HepG2 (cell line): ENCODE measurements around the gene NAB2. TPM values are rescaled to one million over a fixed set of nuclear protein-coding genes. Genes with fewer than 3 reads are reported as not detected.

Experiments used
- ATAC-seq: fragments of 200-7000 bp; cut with Tn5 transposase; 3 replicates; pipeline ENCODE4 v1.9.1; 2020; ENCODE audit warnings: mild to moderate bottlenecking, moderate library complexity
- BruUV-seq: library from RNA; stranded (reverse); fragments of 400-500 nt; replicated peaks from 2 replicates; lab custom pipeline; 2021; lab: Mats Ljungman, UMichigan
- CTCF ChIA-PET: fragments of 300-600 bp; formaldehyde crosslinking; extraction: SDS; loops from one replicate; lab custom pipeline; 2021; ENCODE audit warnings: low total read pairs, inconsistent platforms, low intra/inter-chr PET ratio; lab: Yijun Ruan, JAX
- POLR2A ChIA-PET: fragments of 350-600 bp; sonication (Branson Sonifier 250); formaldehyde crosslinking; loops from one replicate; lab custom pipeline; 2020; ENCODE audit warnings: antibody characterized with exemption, inconsistent platforms; lab: Yijun Ruan, JAX
- DNase-seq: peaks from one replicate; pipeline ENCODE4 v3.0.0-alpha.2; 2015; ENCODE audit warnings: low spot score
- FAIRE-seq: peaks from 3 replicates; lab custom pipeline; 2011; peaks lifted over from hg19 to GRCh38; lab: Jason Lieb, UNC
- H2AFZ ChIP-seq: one replicate; pipeline ENCODE4 v1.6.1; 2011; ENCODE audit warnings: low read length, inconsistent platforms
- H3K27ac ChIP-seq: fragments of 300-600 bp; 3 replicates; pipeline ENCODE4 v1.8.0; 2011; ENCODE audit warnings: mixed run types, mild to moderate bottlenecking, mixed read lengths, low read length, inconsistent platforms; ENCODE audit not compliant: insufficient read depth; ENCODE audit errors: extremely low read length
- H3K27me3 ChIP-seq, 2 experiments: fragments of 200-600 bp in 1 of 2; 2 replicates in 1 of 2; 3 replicates in 1 of 2; pipeline versions ENCODE4 v1.6.0 to v1.8.0; 2011; ENCODE audit warnings: low read length in 2 of 2, mild to moderate bottlenecking in 2 of 2, moderate library complexity in 2 of 2, inconsistent platforms in 1 of 2; ENCODE audit not compliant: insufficient read depth in 2 of 2, control insufficient read depth in 1 of 2
- H3K36me3 ChIP-seq, 2 experiments: fragments of 200-600 bp in 1 of 2; replicated peaks in 1 of 2; 2 replicates in 1 of 2; 3 replicates in 1 of 2; pipeline versions ENCODE4 v1.5.1 to v1.8.0; 2011; ENCODE audit warnings: low read length in 2 of 2, inconsistent platforms in 1 of 2; ENCODE audit not compliant: insufficient read depth in 2 of 2, control insufficient read depth in 1 of 2
- H3K4me1 ChIP-seq: 2 replicates; pipeline ENCODE4 v1.5.1; 2012; ENCODE audit warnings: low read length, inconsistent platforms; ENCODE audit not compliant: insufficient read depth
- H3K4me2 ChIP-seq: 2 replicates; pipeline ENCODE4 v1.6.0; 2011; ENCODE audit warnings: low read depth, low read length, inconsistent platforms
- H3K4me3 ChIP-seq, 3 experiments: fragments of 200-600 bp in 1 of 3; sonication (generic), shearing (Covaris generic) in 1 of 3; replicated peaks in 1 of 3; 2 replicates each; pipeline ENCODE4 v1.5.1; 2011 to 2016; ENCODE audit warnings: low read length in 3 of 3, inconsistent platforms in 2 of 3, low read depth in 2 of 3, mild to moderate bottlenecking in 2 of 3, control low read depth in 1 of 3, mixed read lengths in 1 of 3; ENCODE audit not compliant: insufficient read depth in 1 of 3
- H3K79me2 ChIP-seq: one replicate; pipeline ENCODE4 v1.6.1; 2011; ENCODE audit warnings: low read length, inconsistent platforms; ENCODE audit not compliant: insufficient read depth
- H3K9ac ChIP-seq: 2 replicates; pipeline ENCODE4 v1.6.0; 2011; ENCODE audit warnings: mild to moderate bottlenecking, low read depth, low read length, inconsistent platforms; ENCODE audit not compliant: insufficient read depth
- H3K9me3 ChIP-seq: 2 replicates; pipeline ENCODE4 v1.5.1; 2012; ENCODE audit warnings: mild to moderate bottlenecking, low read length
- H4K20me1 ChIP-seq: 2 replicates; pipeline ENCODE4 v1.6.0; 2011; ENCODE audit warnings: inconsistent platforms, mild to moderate bottlenecking, low read length, moderate library complexity; ENCODE audit not compliant: insufficient read depth
- CEBPG ChIP-seq: IDR thresholded peaks from 2 replicates; pipeline ENCODE4 v1.6.1; 2016
- DNMT3B ChIP-seq: conservative IDR thresholded peaks from 2 replicates; pipeline ENCODE4 v1.6.1; 2016; ENCODE audit warnings: missing biosample characterization, control low read depth
- ELF1 ChIP-seq: sonication (generic); formaldehyde crosslinking; IDR thresholded peaks from 2 replicates; pipeline ENCODE4 v1.4.0; 2020; ENCODE audit warnings: missing genetic modification reagents
- ERF ChIP-seq: IDR thresholded peaks from 2 replicates; pipeline ENCODE4 v1.6.1; 2018; ENCODE audit warnings: missing biosample characterization, missing genetic modification reagents
- FOSL2 ChIP-seq: sonication (generic); formaldehyde crosslinking; IDR thresholded peaks from 2 replicates; pipeline ENCODE4 v1.4.0; 2020; ENCODE audit warnings: missing genetic modification reagents
- KDM4B ChIP-seq: sonication (generic); formaldehyde crosslinking; IDR thresholded peaks from 2 replicates; pipeline ENCODE4 v1.4.0; 2020; ENCODE audit warnings: missing genetic modification reagents
- MAFF ChIP-seq: IDR thresholded peaks from 2 replicates; pipeline ENCODE4 v1.6.1; 2011; ENCODE audit warnings: low read depth, low read length, improper control_type of control experiment
- MAFK ChIP-seq, 2 experiments: IDR thresholded peaks in 1 of 2; conservative IDR thresholded peaks in 1 of 2; 2 replicates each; pipeline ENCODE4 v1.6.1; 2011; ENCODE audit warnings: improper control_type of control experiment in 2 of 2, low read length in 2 of 2
- NAIF1 ChIP-seq: sonication (generic); formaldehyde crosslinking; IDR thresholded peaks from 2 replicates; pipeline ENCODE4 v1.5.0; 2020; ENCODE audit warnings: mild to moderate bottlenecking, missing genetic modification reagents, borderline replicate concordance
- NFE2L2 ChIP-seq: fragments of 150-350 bp; IDR thresholded peaks from 2 replicates; pipeline ENCODE4 v1.6.1; 2014; ENCODE audit warnings: low read length
- SALL1 ChIP-seq: sonication (generic); formaldehyde crosslinking; IDR thresholded peaks from 2 replicates; pipeline ENCODE4 v1.8.0; 2022; ENCODE audit warnings: mild to moderate bottlenecking, missing genetic modification reagents
- SMC3 ChIP-seq: IDR thresholded peaks from 2 replicates; pipeline ENCODE4 v1.6.1; 2011; ENCODE audit warnings: low read length, improper control_type of control experiment
- SNRNP70 ChIP-seq: fragments of 200-400 bp; formaldehyde crosslinking; IDR thresholded peaks from 2 replicates; pipeline ENCODE4 v1.6.1; 2017; ENCODE audit warnings: mild to moderate bottlenecking, low read depth, low read length, moderate library complexity
- SRSF9 ChIP-seq: fragments of 200-400 bp; formaldehyde crosslinking; IDR thresholded peaks from 2 replicates; pipeline ENCODE4 v1.6.1; 2018; ENCODE audit warnings: borderline replicate concordance, mild to moderate bottlenecking, low read depth, low read length; ENCODE audit not compliant: insufficient read depth, poor library complexity, severe bottlenecking
- THAP11 ChIP-seq: IDR thresholded peaks from 2 replicates; pipeline ENCODE4 v1.6.1; 2016; ENCODE audit warnings: missing biosample characterization, missing genetic modification reagents
- XRCC5 ChIP-seq: fragments of 200-400 bp; formaldehyde crosslinking; optimal IDR thresholded peaks from 2 replicates; pipeline ENCODE3; 2017; ENCODE audit warnings: mild to moderate bottlenecking, low read length
- ZFX ChIP-seq: sonication (generic); formaldehyde crosslinking; IDR thresholded peaks from 2 replicates; pipeline ENCODE4 v1.4.0; 2020; ENCODE audit warnings: mild to moderate bottlenecking, low read depth, missing genetic modification reagents, moderate library complexity
- ZNF121 ChIP-seq: sonication (generic); formaldehyde crosslinking; IDR thresholded peaks from 2 replicates; pipeline ENCODE4 v1.5.0; 2020; ENCODE audit warnings: mild to moderate bottlenecking, missing genetic modification reagents
- ZNF552 ChIP-seq: sonication (generic); formaldehyde crosslinking; IDR thresholded peaks from 2 replicates; pipeline ENCODE4 v1.9.0; 2022; ENCODE audit warnings: missing genetic modification reagents, mild to moderate bottlenecking, borderline replicate concordance
- ZNF614 ChIP-seq: IDR thresholded peaks from 2 replicates; pipeline ENCODE4 v1.6.1; 2018; ENCODE audit warnings: missing biosample characterization, missing genetic modification reagents, inconsistent platforms, borderline replicate concordance
- WGBS: methylation state at CpG from one replicate; pipeline ENCODE4 v1.1.6; 2017; ENCODE audit warnings: low lambda C conversion rate; 5-methylcytosine and 5-hydroxymethylcytosine counted together
- in situ Hi-C: cut with HindIII; loops from 2 replicates; pipeline ENCODE4 v1.10.0; 2017; ENCODE audit warnings: low pct_unique_long_range_greater_than_20kb; ENCODE audit not compliant: extremely low pct_ligation_motif_present
- intact Hi-C: fragments of 100-400 bp; cut with micrococcal nuclease; formaldehyde crosslinking; loops from one replicate; pipeline ENCODE4 v1.10.0; 2022; ENCODE audit not compliant: unreplicated experiment
- polyA plus RNA-seq, 8 experiments: library from polyadenylated mRNA; depleted of rRNA in 3 of 8; stranded (reverse) in 7 of 8; unstranded in 1 of 8; fragments of >200 nt; fragmentation: Illumina TruSeq in 4 of 8; extraction: Trizol in 4 of 8; gene quantifications; 2 replicates each; pipeline versions ENCODE4 v1.2.1 to v1.2.3, GENCODE V29; 2011 to 2016; ENCODE audit warnings: low read depth in 4 of 8, missing spikeins in 1 of 8, mixed read lengths in 1 of 8; ENCODE audit not compliant: insufficient read depth in 1 of 8
- total RNA-seq, 5 experiments: library from RNA; depleted of rRNA; stranded (reverse); fragments of >200 nt; fragmentation: Illumina TruSeq; extraction: Trizol; gene quantifications; 2 replicates each; pipeline ENCODE4 v1.2.3, GENCODE V29; 2016; ENCODE audit warnings: low read depth in 1 of 5
- TF ChIP-seq, protein P1 (sequence below): sonication (generic); formaldehyde crosslinking; IDR thresholded peaks from 2 replicates; pipeline ENCODE4 v1.4.0; 2020; ENCODE audit warnings: missing genetic modification reagents, borderline replicate concordance
- TF ChIP-seq, protein P2 (sequence below): sonication (generic); formaldehyde crosslinking; IDR thresholded peaks from 2 replicates; pipeline ENCODE4 v1.8.1; 2023; ENCODE audit warnings: mild to moderate bottlenecking, missing genetic modification reagents

Gene NAB2
- total and polyA plus RNA-seq, 2 of the 13 experiments (the other 11 are each of a cell fraction or from before 2014, with no cell fraction given): 11.7 to 12.9 TPM

DNA sequence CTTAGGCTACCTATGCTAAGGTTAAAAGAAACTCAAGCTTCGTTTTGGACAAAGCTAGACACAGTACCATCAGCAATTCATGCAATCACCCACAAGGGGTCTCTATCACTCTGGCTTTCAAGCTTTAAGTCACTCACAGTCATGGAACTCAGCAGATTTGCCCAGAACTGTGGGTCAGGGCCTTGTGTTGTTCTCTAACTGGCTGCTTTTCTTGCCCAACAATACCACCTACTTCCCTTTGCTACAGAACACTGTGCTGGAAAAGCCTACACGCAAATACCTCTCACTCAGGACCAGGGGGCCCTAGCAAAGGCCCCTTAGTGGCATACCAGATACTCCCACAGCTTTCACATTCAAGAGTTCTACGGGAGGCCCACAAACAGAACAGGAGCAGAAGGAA is 19.4 kb upstream of the NAB2 start:
- BruUV-seq: no TSS peak
- no peak overlapping the region for H2AFZ ChIP-seq
- H3K36me3 ChIP-seq: peaks cover 2 to 23% of the 10 kb centered on the region in 2 experiments; a peak in 3 of 5 replicates
- H3K27ac ChIP-seq: no peak overlapping the region
- ChIA-PET CTCF (interaction anchor here (0.6 to 3.0 kb wide), 6 partner anchors 21 to 113 kb away, joined by 3 to 76 read pairs (median 4); no protein-coding TSS in a partner anchor), POLR2A (interaction anchor here (0.6 to 6.1 kb wide), 9 partner anchors 9 to 77 kb away, joined by 3 to 118 read pairs (median 7); partner anchors contain the start of genes LRP1-AS, NAB2, NEMP1 and STAT6)
- no peak overlapping the region for H3K9ac ChIP-seq
- no peaks in the 10 kb centered on the region for H3K4me1 ChIP-seq
- in situ Hi-C loops: no loop called here
- no peaks in the 10 kb centered on the region for H3K9me3 ChIP-seq
- H3K4me3 ChIP-seq: no peak overlapping the region
- WGBS: 42% methylated on average over 3 of the region's 3 CpGs
- intact Hi-C loops: loop anchor here (1.0 kb wide), 2 partner anchors 24 to 43 kb away; no protein-coding TSS in a partner anchor
- ATAC-seq: peak; percentile 97
- no peaks in the 10 kb centered on the region for H4K20me1 ChIP-seq
- H3K4me2 ChIP-seq: no peak overlapping the region
- FAIRE-seq: peak; percentile 75
- no peaks in the 10 kb centered on the region for H3K79me2 ChIP-seq
- DNase-seq: peak; percentile 81
- H3K27me3 ChIP-seq: no peaks in the 10 kb centered on the region
- TF ChIP-seq MAFF (peak; percentile 69), SNRNP70 (no peak), NAIF1 (CRISPR knock-in tag) (no peak), KDM4B (CRISPR knock-in tag) (no peak), FOSL2 (CRISPR knock-in tag) (peak; percentile 63), ZNF552 (no peak), SRSF9 (no peak), SALL1 (CRISPR knock-in tag) (no peak), ZNF121 (CRISPR knock-in tag) (no peak), NFE2L2 (no peak), DNMT3B (CRISPR knock-in tag) (0 out of 2 replicates have a peak, but pooled peaks have one; percentile 68), XRCC5 (peak; percentile 18), MAFK (conservative IDR thresholded peaks at IDR 0.05 in 1 of 2, IDR thresholded peaks at IDR 0.05 in 1 of 2; ENCODE audit: low read length in 2 of 2) (peak; percentile 18 to 41; a peak in 2 of 4 replicates), SMC3 (peak; percentile 99), ELF1 (CRISPR knock-in tag) (no peak), CEBPG (0 out of 2 replicates have a peak, but pooled peaks have one; percentile 32), ZFX (no peak), THAP11 (CRISPR knock-in tag) (peak; percentile 52; the same call in 1 of the 2 replicates), ZNF614 (0 out of 2 replicates have a peak, but pooled peaks have one; percentile 39), ERF (CRISPR knock-in tag) (peak; percentile 74)
- TF ChIP-seq, protein P1, sequence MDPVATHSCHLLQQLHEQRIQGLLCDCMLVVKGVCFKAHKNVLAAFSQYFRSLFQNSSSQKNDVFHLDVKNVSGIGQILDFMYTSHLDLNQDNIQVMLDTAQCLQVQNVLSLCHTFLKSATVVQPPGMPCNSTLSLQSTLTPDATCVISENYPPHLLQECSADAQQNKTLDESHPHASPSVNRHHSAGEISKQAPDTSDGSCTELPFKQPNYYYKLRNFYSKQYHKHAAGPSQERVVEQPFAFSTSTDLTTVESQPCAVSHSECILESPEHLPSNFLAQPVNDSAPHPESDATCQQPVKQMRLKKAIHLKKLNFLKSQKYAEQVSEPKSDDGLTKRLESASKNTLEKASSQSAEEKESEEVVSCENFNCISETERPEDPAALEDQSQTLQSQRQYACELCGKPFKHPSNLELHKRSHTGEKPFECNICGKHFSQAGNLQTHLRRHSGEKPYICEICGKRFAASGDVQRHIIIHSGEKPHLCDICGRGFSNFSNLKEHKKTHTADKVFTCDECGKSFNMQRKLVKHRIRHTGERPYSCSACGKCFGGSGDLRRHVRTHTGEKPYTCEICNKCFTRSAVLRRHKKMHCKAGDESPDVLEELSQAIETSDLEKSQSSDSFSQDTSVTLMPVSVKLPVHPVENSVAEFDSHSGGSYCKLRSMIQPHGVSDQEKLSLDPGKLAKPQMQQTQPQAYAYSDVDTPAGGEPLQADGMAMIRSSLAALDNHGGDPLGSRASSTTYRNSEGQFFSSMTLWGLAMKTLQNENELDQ (CRISPR knock-in tag): no peak
- TF ChIP-seq, protein P2, sequence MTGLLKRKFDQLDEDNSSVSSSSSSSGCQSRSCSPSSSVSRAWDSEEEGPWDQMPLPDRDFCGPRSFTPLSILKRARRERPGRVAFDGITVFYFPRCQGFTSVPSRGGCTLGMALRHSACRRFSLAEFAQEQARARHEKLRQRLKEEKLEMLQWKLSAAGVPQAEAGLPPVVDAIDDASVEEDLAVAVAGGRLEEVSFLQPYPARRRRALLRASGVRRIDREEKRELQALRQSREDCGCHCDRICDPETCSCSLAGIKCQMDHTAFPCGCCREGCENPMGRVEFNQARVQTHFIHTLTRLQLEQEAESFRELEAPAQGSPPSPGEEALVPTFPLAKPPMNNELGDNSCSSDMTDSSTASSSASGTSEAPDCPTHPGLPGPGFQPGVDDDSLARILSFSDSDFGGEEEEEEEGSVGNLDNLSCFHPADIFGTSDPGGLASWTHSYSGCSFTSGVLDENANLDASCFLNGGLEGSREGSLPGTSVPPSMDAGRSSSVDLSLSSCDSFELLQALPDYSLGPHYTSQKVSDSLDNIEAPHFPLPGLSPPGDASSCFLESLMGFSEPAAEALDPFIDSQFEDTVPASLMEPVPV (CRISPR knock-in tag): no peak
